Activated CD8-positive, alpha-beta memory T cell treated with anti-CD3 and anti-CD28 coated beads, Interleukin-2, amount 50 U/mL, for 48 hours (primary cell): ENCODE measurements around the gene OR2K2.
"Not testable (repeated sequence)": the region's sequence is repeated elsewhere in the genome, so short reads cannot be mapped to it uniquely, and the experiment has no call there.

Experiments
- DNase-seq: peaks from one replicate; pipeline ENCODE4 v3.0.0-alpha.2; 2020

The OR2K2 gene

DNA sequence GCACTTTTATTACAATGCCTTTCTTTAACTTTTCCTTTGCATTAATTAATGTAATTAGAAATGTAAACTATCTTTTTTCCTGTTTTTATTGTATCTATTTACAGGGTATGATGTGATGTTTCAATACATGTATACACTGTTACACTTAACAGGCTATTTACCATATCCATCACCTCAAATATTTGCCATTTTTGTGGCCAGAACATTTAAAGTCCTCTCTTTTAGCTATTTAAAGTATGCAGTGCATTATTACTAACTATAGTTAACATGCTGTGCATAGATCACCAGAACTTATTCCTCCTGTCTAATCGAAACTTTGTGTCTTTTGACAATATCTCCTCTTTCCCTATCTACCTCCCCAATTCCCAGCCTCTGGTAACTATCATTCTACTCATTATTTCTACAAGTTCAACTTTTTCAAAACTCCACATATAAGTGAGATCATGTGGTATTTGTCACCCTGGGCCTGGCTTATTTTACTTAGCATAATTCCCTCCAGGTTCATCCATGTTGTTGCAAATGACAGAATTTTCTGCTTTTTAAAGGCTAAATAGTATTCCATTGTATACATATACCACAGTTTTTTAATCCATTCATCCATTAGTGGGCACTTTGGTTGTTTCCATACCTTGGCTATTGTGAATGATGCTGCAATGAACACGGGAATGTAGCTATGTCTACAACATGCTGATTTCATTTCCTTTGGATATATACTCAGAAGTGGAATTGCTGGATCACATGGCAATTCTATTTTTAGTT lies 32.8 kb downstream of the OR2K2 start:
- no peak for DNase-seq

DNA sequence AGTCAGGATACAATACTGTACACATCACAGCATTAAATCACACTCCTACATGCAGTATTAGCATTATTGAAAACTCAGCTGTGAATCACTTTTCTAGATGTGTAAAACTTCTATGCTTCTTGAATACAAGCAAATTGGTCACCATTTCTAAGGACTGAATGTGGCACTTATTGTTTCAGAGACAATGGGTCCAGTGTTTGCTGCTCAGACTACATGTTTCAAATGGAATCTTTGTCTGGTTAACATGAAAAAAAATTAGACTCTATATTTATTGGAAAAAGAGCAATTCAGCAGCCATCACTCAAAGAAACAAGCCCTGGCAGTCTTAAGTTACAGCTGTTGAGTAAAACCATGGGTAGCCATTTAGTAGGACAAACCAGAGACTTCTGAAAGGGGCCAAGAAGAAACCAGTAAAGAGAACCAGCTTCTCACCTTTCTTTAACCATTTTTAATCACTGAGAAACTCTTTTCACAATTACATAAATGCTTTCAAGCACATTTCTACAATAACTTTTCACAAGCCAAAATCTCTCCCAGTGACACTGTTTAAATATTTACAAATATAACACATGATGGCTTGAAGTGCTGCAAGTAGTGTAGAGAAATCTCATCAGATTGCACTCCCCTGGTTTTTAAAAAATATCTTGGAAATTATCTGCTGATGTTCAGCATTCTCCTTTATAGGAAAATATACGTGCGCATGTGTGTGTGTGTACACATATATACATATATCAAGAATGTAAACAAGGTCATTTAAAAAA lies 35.2 kb downstream of the OR2K2 start:
- DNase-seq, result no peak

GRCh38 chr9:111287127-111287526 lies 42.9 kb downstream of the OR2K2 start:
- no peak for DNase-seq

- DNase-seq, result no peak
Observed at GRCh38 chr9:111284703-111285102, 45.3 kb downstream of the OR2K2 start.

- DNase-seq, result no peak
Observed at GRCh38 chr9:111282845-111283244, 47.2 kb downstream of the OR2K2 start.

GRCh38 chr9:111280795-111281194 lies 49.2 kb downstream of the OR2K2 start:
- not testable (repeated sequence) for DNase-seq
